K562 (cell line): ENCODE data around the gene OOSP4A. TPM values are rescaled to one million over a fixed set of nuclear protein-coding genes. Genes with fewer than 3 reads are reported as not detected.
A peak's percentile ranks its signal among the peaks of the same experiment; 100 is the strongest.

ENCODE experiments used
- ADNP ChIP-seq: fragments of 200-800 bp; sonication (Bioruptor generic); IDR thresholded peaks from 2 replicates; pipeline ENCODE4 v1.6.1; 2016; ENCODE audit warnings: missing genetic modification characterization, missing compliant biosample characterization
- ARNT ChIP-seq, 2 experiments: fragments of 450-650 bp; IDR thresholded peaks; 2 replicates each; pipeline ENCODE4 v1.6.1; 2016; ENCODE audit warnings: mild to moderate bottlenecking in 1 of 2
- DACH1 ChIP-seq: fragments of 450-650 bp; IDR thresholded peaks from 2 replicates; pipeline ENCODE4 v1.6.1; 2018; ENCODE audit not compliant: partially characterized antibody
- FOSL1 ChIP-seq: fragments of 200-800 bp; sonication (Bioruptor generic); conservative IDR thresholded peaks from 2 replicates; pipeline ENCODE4 v1.6.1; 2016; ENCODE audit warnings: missing genetic modification characterization, missing compliant biosample characterization
- GABPA ChIP-seq: fragments of 200-800 bp; sonication (Bioruptor generic); conservative IDR thresholded peaks from 2 replicates; pipeline ENCODE4 v1.6.1; 2016; ENCODE audit warnings: low read depth, missing genetic modification characterization, missing compliant biosample characterization
- HNRNPK ChIP-seq: fragments of 200-400 bp; formaldehyde crosslinking; IDR thresholded peaks from one replicate; pipeline ENCODE4 v1.6.1; 2018; ENCODE audit warnings: mild to moderate bottlenecking, low read depth, low read length; ENCODE audit not compliant: poor library complexity, severe bottlenecking
- MYNN ChIP-seq, 2 experiments: sonication (generic); formaldehyde crosslinking in 1 of 2; IDR thresholded peaks; 2 replicates each; pipeline versions ENCODE4 v1.5.0 to v1.6.1; 2016 to 2020; ENCODE audit warnings: antibody characterized with exemption in 1 of 2, missing genetic modification reagents in 1 of 2
- NR2F6 ChIP-seq: fragments of 450-650 bp; formaldehyde crosslinking; IDR thresholded peaks from 2 replicates; pipeline ENCODE4 v1.4.0; 2020; ENCODE audit warnings: mild to moderate bottlenecking
- RBM14 ChIP-seq: fragments of 200-400 bp; formaldehyde crosslinking; IDR thresholded peaks from 2 replicates; pipeline ENCODE4 v1.6.1; 2018; ENCODE audit warnings: low read depth, mild to moderate bottlenecking, low read length, moderate library complexity, borderline replicate concordance; ENCODE audit not compliant: insufficient read depth
- SIN3A ChIP-seq, 2 experiments: fragments of 150-350 bp in 1 of 2; IDR thresholded peaks; 2 replicates each; pipeline ENCODE4 v1.6.1; 2011 to 2016; ENCODE audit warnings: borderline replicate concordance in 2 of 2, low read depth in 2 of 2, low read length in 2 of 2, mild to moderate bottlenecking in 2 of 2, moderate library complexity in 2 of 2; ENCODE audit not compliant: control insufficient read depth in 1 of 2
- TAL1 ChIP-seq: fragments of 450-650 bp; IDR thresholded peaks from 2 replicates; pipeline ENCODE4 v1.6.1; 2016; ENCODE audit warnings: mild to moderate bottlenecking
- TGIF2 ChIP-seq: sonication (generic); formaldehyde crosslinking; IDR thresholded peaks from 2 replicates; pipeline ENCODE4 v1.8.1; 2022; ENCODE audit warnings: mild to moderate bottlenecking, missing genetic modification reagents, moderate library complexity
- ZBED1 ChIP-seq: IDR thresholded peaks from 2 replicates; pipeline ENCODE4 v1.6.1; 2014
- ZKSCAN8 ChIP-seq: fragments of 200-800 bp; sonication (Bioruptor generic); IDR thresholded peaks from 2 replicates; pipeline ENCODE4 v1.6.1; 2016; ENCODE audit warnings: missing genetic modification characterization, missing compliant biosample characterization
- ZNF280A ChIP-seq: fragments of 450-650 bp; IDR thresholded peaks from 2 replicates; pipeline ENCODE4 v1.6.1; 2018; ENCODE audit warnings: mild to moderate bottlenecking, low read depth; ENCODE audit not compliant: partially characterized antibody
- ZNF318 ChIP-seq, 2 experiments: fragments of 450-650 bp; IDR thresholded peaks; 2 replicates each; pipeline ENCODE4 v1.6.1; 2016; ENCODE audit warnings: mild to moderate bottlenecking in 2 of 2, borderline replicate concordance in 1 of 2, low read depth in 1 of 2, moderate library complexity in 1 of 2
- ZNF324 ChIP-seq: fragments of 250-450 bp; sonication (Bioruptor Pico); IDR thresholded peaks from 2 replicates; pipeline ENCODE4 v1.4.0; 2020; ENCODE audit warnings: mild to moderate bottlenecking
- polyA plus RNA-seq, 8 experiments: library from polyadenylated mRNA; depleted of rRNA in 4 of 8; stranded (reverse) in 5 of 8; unstranded in 3 of 8; fragments of >200 nt; fragmentation: Nextera tagmentation in 2 of 8; fragmentation: Illumina TruSeq in 1 of 8; extraction: Ambion mirVana in 2 of 8; extraction: Trizol in 1 of 8; gene quantifications; 2 replicates each; pipeline versions ENCODE4 v1.2.1 to v1.2.3, GENCODE V29; 2011 to 2014; ENCODE audit warnings: inconsistent platforms in 1 of 8, missing spikeins in 1 of 8
- total RNA-seq, 7 experiments: library from RNA; depleted of rRNA in 6 of 7; stranded (reverse); fragments of >200 nt in 6 of 7; fragmentation: Illumina TruSeq in 2 of 7; extraction: Trizol in 2 of 7; gene quantifications; 2 replicates each; pipeline versions ENCODE4 v1.2.1 to v1.2.3, GENCODE V29; 2011 to 2021; ENCODE audit warnings: low replicate concordance in 1 of 7

The OOSP4A gene
- total and polyA plus RNA-seq, 9 of the 15 experiments (the other 6 are each of a cell fraction or from before 2014, with no cell fraction given), result 0.40 to 2.4 (median 0.74) TPM; not detected in 2

DNA sequence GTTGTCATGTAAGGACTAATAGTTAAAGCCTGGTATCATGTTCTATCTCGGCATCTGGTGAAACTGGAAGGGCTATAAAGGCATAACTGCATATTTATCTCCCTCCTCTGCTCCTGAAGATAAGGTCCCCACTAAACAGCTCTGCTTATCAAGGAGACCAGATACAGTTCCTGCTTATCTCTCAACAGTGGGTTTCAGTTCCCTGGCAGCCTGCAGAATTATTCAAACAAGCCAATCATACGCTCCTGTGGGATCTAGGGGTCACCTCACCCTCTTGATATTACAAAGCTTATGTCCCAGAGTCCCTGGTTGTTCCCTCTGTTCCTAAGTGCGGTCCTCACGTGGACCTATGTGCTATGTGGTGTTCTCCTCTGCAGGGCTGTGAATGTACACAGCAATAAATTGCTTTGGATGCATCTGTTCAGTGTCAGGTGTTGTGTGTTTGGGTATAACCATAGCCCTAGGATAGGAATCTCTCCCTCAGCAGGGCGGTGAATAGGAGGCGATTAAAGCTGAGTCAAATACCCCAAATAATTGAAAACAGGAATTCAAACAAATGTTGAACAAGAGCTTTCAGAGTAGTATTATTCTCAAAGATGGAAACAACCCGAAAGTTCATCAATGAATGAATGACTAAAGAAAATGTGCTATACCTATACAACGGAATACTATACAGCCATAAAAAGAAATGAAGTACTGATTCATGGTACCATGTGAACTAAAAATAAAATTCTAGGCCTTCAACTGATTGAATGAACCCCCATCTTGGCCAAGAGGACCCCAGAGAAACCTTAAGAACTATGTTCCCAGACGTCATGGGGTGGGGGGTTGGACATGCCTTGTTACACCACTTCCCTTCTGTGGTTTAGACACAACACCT, 3.1 kb upstream of the OOSP4A start (continued):
- TF ChIP-seq ZNF318 (IDR thresholded peaks at IDR 0.05; ENCODE audit: borderline replicate concordance in 1 of 2, low read depth in 1 of 2) (peak; percentile 80 to 91; a peak in 2 of 4 replicates), HNRNPK (no peak), ZBED1 (peak; percentile 95), ZNF280A (no peak), RBM14 (no peak), MYNN (IDR thresholded peaks at IDR 0.05) (peak; percentile 89), MYNN (CRISPR knock-in tag; IDR thresholded peaks at IDR 0.05) (no peak), GABPA (tag) (peak; percentile 39; the same call in 1 of the 2 replicates), FOSL1 (tag) (peak; percentile 91), DACH1 (peak; percentile 19), TAL1 (peak; percentile 100), ZKSCAN8 (CRISPR knock-in tag) (peak; percentile 82; the same call in 1 of the 2 replicates), ZNF324 (CRISPR knock-in tag) (no peak), ADNP (tag) (peak; percentile 79), TGIF2 (no peak), SIN3A (IDR thresholded peaks at IDR 0.05; ENCODE audit: borderline replicate concordance in 2 of 2, control insufficient read depth in 1 of 2, low read depth in 2 of 2, low read length in 2 of 2) (no peak), NR2F6 (CRISPR knock-in tag) (no peak), ARNT (IDR thresholded peaks at IDR 0.05) (peak; percentile 94 to 97)
